RPMI8226 (cell line): ENCODE data around the gene TXNRD2.
"Not testable (repeated sequence)": the region's sequence is repeated elsewhere in the genome, so short reads cannot be mapped to it uniquely, and the experiment has no call there.

Experiments
- DNase-seq: peaks from one replicate; pipeline ENCODE4 v3.0.0-alpha.2; 2015

TXNRD2 gene

GRCh38 chr22:19884954-19885751 lies 56.5 kb downstream of the TXNRD2 start:
- DNase-seq = no peak

- DNase-seq = no peak
Observed at GRCh38 chr22:19884161-19884953, 57.3 kb downstream of the TXNRD2 start.

GRCh38 chr22:19883446-19883845 lies 58.2 kb downstream of the TXNRD2 start:
- not testable (repeated sequence) for DNase-seq

GRCh38 chr22:19882446-19883381 lies 58.9 kb downstream of the TXNRD2 start:
- no peak for DNase-seq

GRCh38 chr22:19880786-19881569 lies 60.6 kb downstream of the TXNRD2 start:
- no peak for DNase-seq

GRCh38 chr22:19879992-19880785 lies 61.4 kb downstream of the TXNRD2 start:
- DNase-seq = no peak

GRCh38 chr22:19879643-19879991 lies 62.0 kb downstream of the TXNRD2 start:
- no peak for DNase-seq

- no peak for DNase-seq
Observed at GRCh38 chr22:19879246-19879570, 62.4 kb downstream of the TXNRD2 start.

- no peak for DNase-seq
Observed at GRCh38 chr22:19878461-19879245, 63.0 kb downstream of the TXNRD2 start.

GRCh38 chr22:19877626-19878339 lies 63.8 kb downstream of the TXNRD2 start:
- no peak for DNase-seq

GRCh38 chr22:19876941-19877625 lies 64.5 kb downstream of the TXNRD2 start:
- DNase-seq = no peak

GRCh38 chr22:19876314-19876940 lies 65.2 kb downstream of the TXNRD2 start:
- no peak for DNase-seq

GRCh38 chr22:19875531-19876313 lies 65.9 kb downstream of the TXNRD2 start:
- no peak for DNase-seq

GRCh38 chr22:19875061-19875530 lies 66.5 kb downstream of the TXNRD2 start:
- DNase-seq = no peak

GRCh38 chr22:19874307-19875060 lies 67.1 kb downstream of the TXNRD2 start:
- DNase-seq = no peak

- no peak for DNase-seq
Observed at GRCh38 chr22:19873960-19874306, 67.7 kb downstream of the TXNRD2 start.
